Neural progenitor cell (in vitro differentiated cells): ENCODE measurements around the gene ASL.

Experiments used
- EZH2 ChIP-seq: fragments of 200-600 bp; sonication (generic); IDR thresholded peaks from 2 replicates; pipeline ENCODE4 v1.6.1; 2017; ENCODE audit warnings: antibody characterized with exemption, mild to moderate bottlenecking, moderate library complexity
- TF ChIP-seq, protein P1 (sequence below): fragments of 200-600 bp; sonication (generic); IDR thresholded peaks from 2 replicates; pipeline ENCODE4 v1.5.1; 2017; ENCODE audit warnings: antibody characterized with exemption, mild to moderate bottlenecking

DNA sequence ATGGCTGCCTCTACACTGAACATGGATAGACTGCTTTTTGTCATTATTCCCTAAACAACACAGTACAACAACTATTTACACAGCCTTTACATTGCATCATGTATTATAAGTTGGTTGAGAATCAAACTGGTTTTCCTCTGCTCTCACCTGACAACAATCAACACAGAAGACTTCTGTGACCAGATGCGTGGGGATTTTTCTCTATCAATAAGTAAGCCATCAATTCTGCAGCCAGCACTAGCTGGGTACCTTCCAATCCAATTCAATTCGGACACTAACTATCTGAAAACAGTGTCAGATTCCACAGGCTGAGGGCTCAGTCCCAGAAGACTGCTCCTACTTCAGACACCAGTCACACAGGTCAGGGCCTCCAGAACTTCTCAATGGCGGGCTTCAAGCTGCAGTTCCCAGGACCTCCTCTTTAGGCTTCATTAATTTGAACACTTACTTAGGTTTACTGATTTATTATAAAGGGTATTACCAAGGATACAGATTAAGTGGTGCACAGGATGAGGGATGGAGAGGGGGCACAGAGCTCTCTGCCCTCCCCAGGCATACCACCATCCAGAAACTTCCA is 36.4 kb upstream of the ASL start:
- TF ChIP-seq, protein P1, sequence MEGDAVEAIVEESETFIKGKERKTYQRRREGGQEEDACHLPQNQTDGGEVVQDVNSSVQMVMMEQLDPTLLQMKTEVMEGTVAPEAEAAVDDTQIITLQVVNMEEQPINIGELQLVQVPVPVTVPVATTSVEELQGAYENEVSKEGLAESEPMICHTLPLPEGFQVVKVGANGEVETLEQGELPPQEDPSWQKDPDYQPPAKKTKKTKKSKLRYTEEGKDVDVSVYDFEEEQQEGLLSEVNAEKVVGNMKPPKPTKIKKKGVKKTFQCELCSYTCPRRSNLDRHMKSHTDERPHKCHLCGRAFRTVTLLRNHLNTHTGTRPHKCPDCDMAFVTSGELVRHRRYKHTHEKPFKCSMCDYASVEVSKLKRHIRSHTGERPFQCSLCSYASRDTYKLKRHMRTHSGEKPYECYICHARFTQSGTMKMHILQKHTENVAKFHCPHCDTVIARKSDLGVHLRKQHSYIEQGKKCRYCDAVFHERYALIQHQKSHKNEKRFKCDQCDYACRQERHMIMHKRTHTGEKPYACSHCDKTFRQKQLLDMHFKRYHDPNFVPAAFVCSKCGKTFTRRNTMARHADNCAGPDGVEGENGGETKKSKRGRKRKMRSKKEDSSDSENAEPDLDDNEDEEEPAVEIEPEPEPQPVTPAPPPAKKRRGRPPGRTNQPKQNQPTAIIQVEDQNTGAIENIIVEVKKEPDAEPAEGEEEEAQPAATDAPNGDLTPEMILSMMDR = no peak
- no peak for TF ChIP-seq EZH2
